Pons (tissue), 1 donor: ENCODE data around the gene APC.

Experiments used
- DNase-seq: peaks from one replicate; pipeline ENCODE4 v3.0.0-alpha.2; 2016; ENCODE audit warnings: low spot score

Gene APC

GRCh38 chr5:112737463-112738190, at the start of gene APC:
APC (plus strand) TSS chr5:112737885; CDS start chr5:112754891, 17,006 bp downstream.
- peak; percentile 96 for DNase-seq

GRCh38 chr5:112689155-112689909, 48.4 kb upstream of the APC start:
- no peak for DNase-seq

GRCh38 chr5:112690605-112691338, 46.9 kb upstream of the APC start:
- no peak for DNase-seq

GRCh38 chr5:112691339-112691680, 46.4 kb upstream of the APC start:
- DNase-seq, result no peak

GRCh38 chr5:112691758-112692157, 45.9 kb upstream of the APC start:
- no peak for DNase-seq

GRCh38 chr5:112692472-112692871, 45.2 kb upstream of the APC start:
- DNase-seq, result no peak

GRCh38 chr5:112693301-112693700, 44.4 kb upstream of the APC start:
- no peak for DNase-seq

- DNase-seq, result no peak
These were observed 42.6 kb upstream of the APC start for GRCh38 chr5:112694853-112695709.

- no peak for DNase-seq
These were observed 40.9 kb upstream of the APC start for GRCh38 chr5:112696786-112697185.

- DNase-seq, result no peak
These were observed 40.4 kb upstream of the APC start for GRCh38 chr5:112697322-112697721.

GRCh38 chr5:112697833-112698232, 39.9 kb upstream of the APC start:
- DNase-seq, result no peak

GRCh38 chr5:112703866-112704820, 33.5 kb upstream of the APC start:
- no peak for DNase-seq

GRCh38 chr5:112706446-112707016, 31.2 kb upstream of the APC start:
- no peak for DNase-seq

GRCh38 chr5:112707187-112708102, 30.2 kb upstream of the APC start:
- peak; percentile 99 for DNase-seq

- DNase-seq, result peak; percentile 44
These were observed 29.5 kb upstream of the APC start for GRCh38 chr5:112708103-112708622.

GRCh38 chr5:112709416-112709815, 28.3 kb upstream of the APC start:
- no peak for DNase-seq

- no peak for DNase-seq
These were observed 26.8 kb upstream of the APC start for GRCh38 chr5:112710896-112711295.

GRCh38 chr5:112711436-112711835, 26.2 kb upstream of the APC start:
- DNase-seq, result no peak

- no peak for DNase-seq
These were observed 24.5 kb upstream of the APC start for GRCh38 chr5:112713206-112713605.
